ENCODE measurements around the gene FAM83E.
"Not testable (repeated sequence)": the region's sequence is repeated elsewhere in the genome, so short reads cannot be mapped to it uniquely, and the experiment has no call there.

The FAM83E gene

DNA sequence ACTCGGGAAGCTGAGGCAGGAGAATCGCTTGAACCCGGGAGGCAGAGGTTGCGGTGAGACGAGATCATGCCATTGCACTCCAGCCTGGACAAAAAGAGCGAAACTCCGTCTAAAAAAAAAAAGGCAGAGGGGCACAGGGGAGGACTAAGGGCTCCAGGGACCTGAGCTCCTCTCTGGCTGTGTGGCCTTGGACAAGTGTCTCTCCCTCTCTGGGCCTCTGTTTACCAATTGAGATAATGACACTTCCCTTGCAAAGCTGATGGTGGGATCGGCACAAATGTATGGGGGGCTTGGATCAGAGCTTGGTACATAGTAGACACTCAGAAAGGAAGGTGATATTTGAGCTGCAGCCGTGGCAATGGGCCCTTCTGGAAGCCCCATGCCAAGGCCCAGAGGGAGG is 19.7 kb downstream of the FAM83E start:
- no peak for DNase-seq
- intact Hi-C loops (cut with DNase I) = no loop called here

- intact Hi-C loops (cut with DNase I) = no loop called here
- no peak for DNase-seq
Observed at GRCh38 chr19:48591021-48591420, 23.9 kb downstream of the FAM83E start.

GRCh38 chr19:48588670-48589401 is 26.0 kb downstream of the FAM83E start:
- intact Hi-C loops (cut with DNase I) = loop anchor here (2.0 to 10.0 kb wide), 3 partner anchors 74 to 324 kb away; partner anchors contain the start of gene LMTK3
- DNase-seq = peak; percentile 72 to 98 (median 91)

DNA sequence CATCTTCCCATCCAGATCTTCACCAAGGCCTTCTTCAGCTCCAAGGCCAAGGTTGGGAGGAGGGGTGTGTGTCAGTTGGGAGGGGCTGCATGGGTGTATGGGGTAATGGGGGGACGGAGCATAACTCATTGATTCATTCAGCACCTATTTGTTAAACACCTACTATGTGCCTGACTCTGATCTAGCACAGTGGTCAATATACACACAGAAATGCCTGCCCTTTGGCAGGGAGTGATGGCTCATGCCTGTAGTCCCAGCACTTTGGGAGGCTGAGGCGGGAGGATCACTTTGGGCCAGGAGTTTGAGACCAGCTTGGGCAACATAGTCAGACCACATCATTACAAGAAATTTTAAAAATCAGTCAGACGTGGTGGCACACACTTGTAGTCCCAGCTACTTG is 27.5 kb downstream of the FAM83E start:
- intact Hi-C loops (cut with DNase I) = loop anchor here (10.0 kb wide), 2 partner anchors 73 to 323 kb away; partner anchors contain the start of gene LMTK3
- no peak for DNase-seq

DNA sequence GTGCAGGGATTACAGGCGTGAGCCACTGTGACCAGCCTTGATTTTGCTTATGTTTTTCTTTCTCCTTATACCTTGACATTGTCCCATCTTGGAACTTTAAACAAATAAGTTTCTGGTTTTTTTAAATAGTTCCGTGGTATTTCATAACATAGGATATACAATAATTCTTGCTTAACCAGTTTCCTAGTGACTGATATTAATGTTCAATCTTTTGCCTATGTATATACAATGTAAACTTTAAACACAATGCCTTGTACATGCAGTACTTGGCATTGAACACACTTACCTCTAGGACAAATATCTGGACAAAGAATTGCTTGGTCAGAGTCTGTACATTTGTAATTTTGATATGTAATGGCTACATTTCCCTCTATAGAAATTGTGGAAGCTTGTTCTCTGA is 32.7 kb downstream of the FAM83E start:
- DNase-seq = no peak
- intact Hi-C loops (cut with DNase I) = loop anchor here (10.0 kb wide), 2 partner anchors 67 to 317 kb away; partner anchors contain the start of gene LMTK3

- intact Hi-C loops (cut with DNase I) = no loop called here
- no peak for DNase-seq
Observed at GRCh38 chr19:48578891-48579290, 36.0 kb downstream of the FAM83E start.

DNA sequence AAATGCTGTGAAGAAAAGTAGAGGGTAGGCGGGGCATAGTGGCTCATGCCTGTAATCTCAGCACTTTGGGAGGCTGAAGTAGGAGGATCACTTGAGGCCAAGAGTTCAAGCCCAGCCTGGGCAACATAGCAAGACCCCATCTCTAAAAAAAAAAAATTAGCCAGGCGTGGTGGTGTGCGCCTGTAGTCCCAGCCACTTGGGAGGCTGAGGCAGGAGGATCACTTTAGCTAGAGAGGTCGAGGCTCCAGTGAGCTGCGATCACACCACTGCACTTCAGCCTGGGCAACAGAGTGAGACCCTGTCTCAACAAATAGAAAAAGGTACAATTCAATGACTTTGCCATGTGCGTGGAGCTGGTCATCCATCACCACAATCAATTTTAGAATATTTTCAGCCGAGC is 37.0 kb downstream of the FAM83E start:
- DNase-seq; intact Hi-C loops (cut with DNase I): not testable (repeated sequence)

- intact Hi-C loops (cut with DNase I) = no loop called here
- DNase-seq = no peak
Observed at GRCh38 chr19:48575931-48576622, 38.8 kb downstream of the FAM83E start.

GRCh38 chr19:48573163-48573505 is 41.7 kb downstream of the FAM83E start:
- no peak for DNase-seq
- intact Hi-C loops (cut with DNase I) = no loop called here

GRCh38 chr19:48571378-48572162 is 43.3 kb downstream of the FAM83E start:
- no peak for DNase-seq
- intact Hi-C loops (cut with DNase I) = no loop called here

GRCh38 chr19:48569814-48570213 is 45.1 kb downstream of the FAM83E start:
- no peak for DNase-seq
- intact Hi-C loops (cut with DNase I) = no loop called here

DNA sequence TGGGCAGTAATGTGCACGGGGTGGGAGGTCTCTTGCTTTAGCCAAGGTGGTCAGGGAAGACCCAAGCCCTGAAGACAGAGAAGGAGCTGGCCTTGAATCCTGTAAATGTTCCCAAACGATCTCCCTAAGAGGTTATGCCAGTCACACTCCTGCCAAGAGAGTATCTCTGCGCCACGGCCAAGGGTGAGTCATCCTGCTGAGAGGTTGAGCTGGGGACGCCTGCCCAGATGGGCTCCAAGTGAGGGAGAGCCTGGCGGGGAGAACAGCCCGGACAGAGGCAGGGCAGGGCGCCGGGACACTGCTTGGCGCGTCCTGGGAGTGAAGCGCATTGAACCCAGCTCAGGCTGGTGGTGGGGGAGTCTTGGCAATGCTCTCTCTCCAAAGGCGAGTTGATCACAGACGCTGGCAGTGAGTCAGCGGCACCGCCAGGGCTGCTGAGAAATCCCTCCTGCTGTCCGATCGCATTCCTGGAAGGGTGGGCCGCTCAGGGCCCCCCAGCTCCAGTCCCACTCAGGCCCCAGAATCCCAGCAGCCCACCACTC is 46.5 kb downstream of the FAM83E start:
- intact Hi-C loops (cut with DNase I) = no loop called here
- peak; percentile 26 to 96 (median 64) for DNase-seq

- DNase-seq = no peak
- intact Hi-C loops (cut with DNase I) = no loop called here
Observed at GRCh38 chr19:48565090-48565489, 49.8 kb downstream of the FAM83E start.

All from posterior cingulate gyrus (tissue), 11 donors.